ENCODE measurements around the gene PSD.

PSD gene

DNA sequence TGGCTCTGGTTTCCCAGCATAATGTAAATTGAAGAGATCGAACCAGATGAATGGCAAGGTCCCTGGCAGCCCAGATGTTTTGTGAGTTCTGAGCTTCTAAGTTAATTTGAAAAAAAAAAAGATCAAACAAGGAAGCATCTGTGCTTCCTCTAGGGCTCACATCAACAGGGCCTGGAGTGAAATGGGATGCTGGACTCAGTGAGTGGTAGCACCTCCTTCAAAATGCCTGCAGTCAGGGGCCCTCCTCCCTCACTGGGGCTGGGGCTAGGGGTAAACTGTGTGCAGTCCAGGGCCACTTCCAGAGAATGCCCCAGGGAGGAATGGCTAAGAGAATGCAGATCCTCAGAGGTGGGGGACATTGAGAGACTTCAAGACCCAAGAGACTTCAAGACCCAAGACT is 19.8 kb upstream of the PSD start:
- DNase-seq, result no peak

DNA sequence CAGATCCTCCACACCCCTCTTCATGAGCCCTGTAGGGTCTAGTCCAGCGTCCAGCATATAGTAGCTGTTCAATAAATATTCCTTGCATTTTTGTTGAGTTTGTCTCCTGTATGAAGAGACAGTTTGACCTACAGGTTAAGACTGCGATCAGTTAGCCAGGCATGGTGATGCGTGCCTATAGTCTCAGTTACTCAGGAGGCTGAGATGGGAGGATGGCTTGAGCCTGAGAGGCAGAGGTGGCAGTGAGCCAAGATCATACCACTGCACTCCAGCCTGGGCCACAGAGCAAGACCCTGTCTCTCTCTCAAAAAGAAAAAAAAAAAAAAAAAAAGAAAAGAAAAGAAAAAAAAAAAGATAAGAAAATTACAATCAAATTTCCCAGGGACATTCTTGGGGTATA is 18.9 kb upstream of the PSD start:
- DNase-seq, result no peak

DNA sequence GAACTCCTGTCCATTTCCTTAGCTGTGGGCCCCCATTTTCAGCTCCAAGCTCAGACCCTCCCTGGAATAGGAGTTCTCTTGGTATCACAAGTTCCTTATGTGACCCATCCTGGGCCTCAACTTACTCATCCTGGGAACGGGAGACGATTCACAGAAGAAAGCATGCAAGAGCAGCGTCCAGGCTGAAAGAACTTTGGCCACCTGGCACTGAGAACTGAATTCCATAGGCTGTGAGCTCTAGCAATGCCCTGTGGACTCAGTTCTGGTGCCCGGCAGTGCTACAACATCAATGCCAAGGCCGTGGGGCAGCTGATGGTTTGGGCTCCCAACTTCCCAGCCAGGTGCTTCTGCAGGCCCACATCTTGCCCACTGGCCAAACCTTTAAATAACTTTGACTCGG is 17.7 kb upstream of the PSD start:
- no peak for DNase-seq

DNA sequence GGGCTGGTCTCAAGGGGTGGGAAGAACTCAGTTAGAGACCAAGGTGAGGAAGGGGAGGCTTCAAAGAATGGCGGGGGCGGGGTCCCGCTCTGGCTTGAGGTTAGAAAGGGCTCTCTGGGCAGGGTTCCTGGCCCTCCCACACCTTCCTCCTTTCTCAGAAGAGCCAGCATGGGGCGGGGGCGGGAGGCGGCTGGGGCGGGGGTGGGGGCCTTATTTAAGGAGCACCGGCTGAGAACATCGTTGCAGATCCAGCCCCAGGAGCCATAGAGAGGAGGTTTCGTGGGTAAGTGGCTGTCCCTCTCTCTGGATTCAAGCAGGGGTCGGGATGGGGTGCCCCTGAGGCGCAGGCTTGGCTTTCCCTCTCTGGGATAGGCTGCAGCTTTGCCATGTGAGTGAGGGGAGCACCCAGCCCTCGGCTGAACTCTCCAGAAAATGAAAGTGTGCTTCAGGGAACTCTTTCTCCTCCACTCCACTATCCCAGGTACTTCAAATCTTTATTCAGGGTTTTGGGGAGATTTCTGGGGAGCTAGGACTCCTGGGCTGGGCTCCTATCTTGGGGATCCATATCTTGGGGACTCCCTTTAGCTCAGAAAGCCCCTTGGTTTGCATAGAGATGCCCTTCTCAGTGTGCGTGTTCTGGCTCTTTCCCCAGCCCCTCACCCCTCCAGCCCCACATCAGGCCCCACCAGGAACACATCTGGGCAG is 17.1 kb upstream of the PSD start:
- peak; percentile 36 to 37 for DNase-seq

DNA sequence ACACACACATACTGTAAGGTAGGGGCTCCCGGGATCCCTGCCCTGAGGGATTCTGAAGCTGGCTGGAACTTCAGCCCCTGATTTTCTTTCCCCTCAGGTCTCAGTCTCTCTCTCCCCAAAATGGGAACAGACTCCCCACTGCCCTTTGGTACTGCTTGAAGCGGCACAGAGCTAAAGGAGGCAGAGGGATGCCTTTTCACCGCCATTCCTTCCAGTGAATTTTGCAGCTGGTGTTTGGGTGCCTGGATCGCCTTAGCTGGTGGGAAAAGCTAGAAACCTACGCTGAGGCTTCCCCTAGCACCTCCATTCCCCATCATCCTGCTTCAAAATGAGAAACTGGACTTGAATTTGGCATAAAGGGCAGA is 16.5 kb upstream of the PSD start:
- DNase-seq, result no peak

- DNase-seq, result peak; percentile 32 to 36
These were observed 16.0 kb upstream of the PSD start for GRCh38 chr10:102434394-102435132.

DNA sequence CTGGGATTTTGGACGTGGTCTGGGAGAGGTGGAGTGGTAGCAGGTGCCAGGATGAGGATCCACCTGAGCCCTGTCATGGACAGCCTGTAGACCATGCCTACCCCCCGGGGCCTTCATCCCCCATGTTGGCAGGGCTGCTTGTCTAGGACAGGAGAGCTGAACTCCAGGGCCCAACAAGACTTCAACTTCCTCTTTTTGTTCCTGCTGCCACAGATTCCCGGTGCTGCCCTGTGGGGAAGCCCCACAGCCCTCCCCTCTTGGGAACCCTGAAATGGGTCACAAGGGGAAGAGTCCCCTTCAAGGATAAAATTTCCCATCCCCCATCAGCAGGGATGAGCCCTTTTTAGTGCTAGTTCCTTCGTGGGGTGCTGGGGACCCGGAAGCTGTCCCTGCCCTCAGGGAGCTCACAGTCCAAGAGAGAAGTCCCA is 15.0 kb upstream of the PSD start:
- DNase-seq, result peak; percentile 7 to 32

DNA sequence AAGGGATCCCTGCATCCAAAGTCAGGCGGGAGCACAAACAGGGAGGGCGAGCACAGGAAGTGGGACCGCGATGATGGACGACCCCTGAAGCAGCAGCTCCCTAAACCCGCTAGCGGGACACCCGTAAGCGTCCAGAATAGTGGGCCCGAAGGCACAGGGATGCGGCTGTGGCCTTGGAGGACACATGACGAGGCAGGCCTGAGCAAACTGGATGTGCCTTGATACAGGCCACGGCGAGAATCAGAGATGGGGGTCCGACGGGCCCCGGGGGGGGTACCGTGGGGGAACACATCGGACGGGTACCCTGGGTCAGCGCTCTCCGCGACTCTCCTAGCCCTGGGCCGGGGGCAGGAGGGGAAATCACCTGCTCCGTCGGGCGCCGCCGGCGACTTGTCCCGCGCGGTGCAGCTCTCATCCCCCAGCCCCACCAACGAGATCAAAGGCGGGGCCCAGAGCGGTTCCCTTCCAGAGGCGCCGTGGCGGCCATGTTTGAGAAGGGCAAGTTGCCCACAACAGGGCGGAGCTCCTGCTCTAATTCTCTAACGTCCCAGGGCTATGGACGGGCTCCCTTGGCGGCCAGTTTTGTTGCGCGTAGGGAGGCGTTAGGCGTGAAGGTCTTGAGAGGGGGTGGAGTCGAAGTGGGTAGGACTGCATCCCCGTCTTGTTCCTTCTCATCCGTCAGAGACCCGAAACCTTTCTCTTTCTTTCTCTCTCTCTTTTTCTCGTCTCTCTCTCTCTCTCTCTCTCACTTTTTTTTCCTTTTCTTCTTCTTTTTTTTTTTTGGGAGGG is 13.8 kb upstream of the PSD start, which contains the start of gene CUEDC2:
Gene CUEDC2, minus strand, starts transcription at position 413 of the 789 bp plus-strand sequence. CDS start 7,386 bp downstream, outside the sequence.
- peak; percentile 92 to 97 for DNase-seq

DNA sequence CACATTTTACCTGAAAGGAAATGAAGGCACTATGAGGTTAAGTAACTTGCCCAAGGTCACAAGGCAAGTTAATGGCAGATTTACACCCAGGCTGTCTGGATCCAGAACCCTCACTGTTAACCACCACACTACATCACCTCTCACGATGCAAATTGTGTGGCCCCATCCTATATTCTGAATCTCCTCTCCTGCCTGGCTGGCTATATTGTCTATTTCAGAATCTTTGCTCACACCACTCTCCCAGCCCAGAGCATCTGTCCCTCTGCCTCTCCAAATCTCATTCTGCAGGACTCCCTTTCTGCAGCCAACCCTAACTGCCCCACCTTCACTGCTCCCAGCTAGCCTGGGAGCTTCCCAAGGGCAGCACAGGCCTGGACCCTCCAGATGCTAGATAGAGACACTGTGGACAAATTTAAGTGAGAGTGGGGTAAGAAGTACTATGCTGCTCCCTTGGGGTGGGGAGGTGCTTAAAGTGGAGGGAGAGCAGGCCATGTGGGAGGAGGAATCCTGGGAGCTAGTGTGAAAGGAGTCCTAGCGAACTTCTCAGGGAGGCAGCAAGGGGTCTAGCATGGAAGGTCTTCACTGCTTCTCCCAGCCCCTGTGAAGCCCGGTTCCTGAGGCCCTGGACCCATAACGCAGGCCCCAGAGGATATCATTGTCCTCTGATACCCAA is 13.0 kb upstream of the PSD start:
- DNase-seq, result no peak

GRCh38 chr10:102429468-102429867 is 10.9 kb upstream of the PSD start:
- DNase-seq, result no peak

DNA sequence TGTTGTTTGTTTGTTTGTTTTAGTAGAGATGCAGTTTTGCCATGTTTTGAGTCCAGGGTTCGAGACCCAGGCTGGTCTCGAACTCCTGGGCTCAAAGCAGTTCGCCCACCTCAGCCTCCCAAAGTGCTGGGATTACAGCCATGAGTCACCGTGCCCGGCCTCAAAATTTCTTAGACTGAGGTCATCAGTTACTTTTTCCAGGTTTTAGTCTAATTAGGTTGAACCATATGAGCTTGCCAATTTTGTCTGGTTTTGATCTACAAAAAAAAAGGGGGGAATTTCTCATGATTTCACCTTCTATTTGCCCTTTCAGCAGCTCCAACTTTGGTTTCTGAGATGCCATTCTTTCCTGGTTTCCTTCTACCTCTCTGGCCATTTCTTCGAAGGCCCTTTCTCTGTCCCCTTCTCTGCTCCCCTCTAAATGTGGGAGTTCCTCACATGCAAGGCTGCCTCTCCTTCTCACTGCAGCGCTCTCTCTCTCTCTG is 8.3 kb upstream of the PSD start:
- DNase-seq, result no peak

GRCh38 chr10:102425444-102425843 is 6.9 kb upstream of the PSD start:
- no peak for DNase-seq

GRCh38 chr10:102424916-102425315 is 6.3 kb upstream of the PSD start:
- no peak for DNase-seq

DNA sequence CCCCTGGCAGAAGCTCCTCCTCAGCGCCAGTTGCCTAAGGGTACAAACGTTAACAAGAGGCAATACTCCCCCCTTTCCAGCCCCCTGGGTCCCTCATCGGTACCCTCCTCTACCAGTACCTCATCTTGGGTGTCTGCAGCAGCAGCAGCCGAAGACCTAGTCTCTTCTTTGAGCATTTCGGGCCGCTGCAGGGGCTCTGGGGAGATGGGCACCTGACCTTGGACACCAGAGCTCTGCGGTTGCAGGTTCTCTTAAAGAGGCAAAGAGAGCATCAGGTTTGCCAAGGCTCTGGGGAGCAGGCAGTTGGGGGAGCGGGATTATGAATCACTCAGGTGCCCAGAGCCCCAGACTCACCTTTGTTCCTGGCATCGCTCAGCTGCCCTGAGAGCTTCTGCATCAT is 5.6 kb upstream of the PSD start:
- DNase-seq, result no peak

DNA sequence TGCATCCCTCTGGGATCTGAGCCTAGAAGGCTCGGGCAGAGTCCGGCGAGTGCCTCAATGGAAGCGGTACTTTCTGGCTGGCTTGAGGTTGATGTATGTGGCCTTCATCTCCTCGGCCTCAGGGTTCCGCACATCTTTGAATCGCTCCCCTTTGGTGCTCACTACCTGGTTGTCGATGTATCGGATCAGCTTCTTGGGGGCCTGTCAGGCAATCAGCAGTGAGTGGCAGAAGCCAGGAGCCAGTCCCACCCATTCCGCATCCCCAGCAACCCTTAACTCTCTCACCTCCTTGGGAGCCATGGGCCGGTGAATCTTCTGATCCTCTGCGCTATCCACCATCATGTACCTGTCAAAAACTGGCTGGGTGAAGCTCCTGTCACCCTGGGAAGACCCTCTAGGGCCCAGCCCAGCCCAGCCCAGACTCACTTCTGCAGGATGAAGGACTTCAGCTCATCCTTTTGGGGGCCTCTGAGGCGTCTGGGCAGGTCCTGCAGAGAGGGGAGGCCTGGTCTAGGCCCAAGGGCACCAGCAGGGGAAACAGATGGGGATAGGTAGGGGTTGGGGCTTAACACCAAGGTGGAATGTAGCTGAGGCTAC is 4.9 kb upstream of the PSD start:
- DNase-seq, result no peak

GRCh38 chr10:102422545-102423129 is 4.1 kb upstream of the PSD start:
- DNase-seq, result no peak

- DNase-seq, result no peak
These were observed 3.4 kb upstream of the PSD start for GRCh38 chr10:102421757-102422512.

- no peak for DNase-seq
These were observed 2.8 kb upstream of the PSD start for GRCh38 chr10:102421507-102421756.

- DNase-seq, result peak; percentile 86 to 90
These were observed 2.3 kb upstream of the PSD start, which contains the start of gene FBXL15 for GRCh38 chr10:102420714-102421506. Gene FBXL15, plus strand, starts transcription at chr10:102420836. Its CDS starts 294 bp downstream, at chr10:102421130.

DNA sequence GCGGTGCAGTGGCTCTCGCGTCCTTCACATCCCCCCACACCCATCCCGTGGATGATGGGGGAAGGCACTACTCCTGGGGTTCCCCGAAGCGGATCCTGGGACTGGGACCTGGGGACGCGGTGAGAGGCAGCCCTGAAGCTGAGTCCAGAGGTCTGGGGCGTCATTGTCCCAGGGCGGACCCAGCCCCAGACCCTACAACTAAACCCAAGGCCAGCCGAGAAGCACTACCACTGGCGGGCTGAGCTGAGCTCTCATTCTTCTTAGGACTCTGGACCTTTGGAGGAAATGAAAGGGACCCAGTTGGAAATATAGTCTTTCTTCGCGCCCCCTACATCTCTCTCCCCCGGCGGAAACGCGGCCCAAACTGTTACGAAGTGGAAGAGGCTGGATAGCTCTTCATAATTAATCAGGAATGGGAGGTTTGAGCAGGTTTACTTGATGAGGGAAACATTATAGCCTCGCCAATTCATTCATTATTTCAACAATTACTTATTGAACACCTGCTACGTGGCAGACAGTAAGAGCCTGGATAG is 1.7 kb upstream of the PSD start:
- DNase-seq, result no peak
